ENCODE data around the gene DNAJC8. TPM values are rescaled to one million over a fixed set of nuclear protein-coding genes. Genes with fewer than 3 reads are reported as not detected.
A peak's percentile ranks its signal among the peaks of the same experiment; 100 is the strongest.

Gene DNAJC8, protein sequence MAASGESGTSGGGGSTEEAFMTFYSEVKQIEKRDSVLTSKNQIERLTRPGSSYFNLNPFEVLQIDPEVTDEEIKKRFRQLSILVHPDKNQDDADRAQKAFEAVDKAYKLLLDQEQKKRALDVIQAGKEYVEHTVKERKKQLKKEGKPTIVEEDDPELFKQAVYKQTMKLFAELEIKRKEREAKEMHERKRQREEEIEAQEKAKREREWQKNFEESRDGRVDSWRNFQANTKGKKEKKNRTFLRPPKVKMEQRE
- total RNA-seq (2012; rRNA removed) = 60.9 and 61.9 TPM in 2 replicates

DNA sequence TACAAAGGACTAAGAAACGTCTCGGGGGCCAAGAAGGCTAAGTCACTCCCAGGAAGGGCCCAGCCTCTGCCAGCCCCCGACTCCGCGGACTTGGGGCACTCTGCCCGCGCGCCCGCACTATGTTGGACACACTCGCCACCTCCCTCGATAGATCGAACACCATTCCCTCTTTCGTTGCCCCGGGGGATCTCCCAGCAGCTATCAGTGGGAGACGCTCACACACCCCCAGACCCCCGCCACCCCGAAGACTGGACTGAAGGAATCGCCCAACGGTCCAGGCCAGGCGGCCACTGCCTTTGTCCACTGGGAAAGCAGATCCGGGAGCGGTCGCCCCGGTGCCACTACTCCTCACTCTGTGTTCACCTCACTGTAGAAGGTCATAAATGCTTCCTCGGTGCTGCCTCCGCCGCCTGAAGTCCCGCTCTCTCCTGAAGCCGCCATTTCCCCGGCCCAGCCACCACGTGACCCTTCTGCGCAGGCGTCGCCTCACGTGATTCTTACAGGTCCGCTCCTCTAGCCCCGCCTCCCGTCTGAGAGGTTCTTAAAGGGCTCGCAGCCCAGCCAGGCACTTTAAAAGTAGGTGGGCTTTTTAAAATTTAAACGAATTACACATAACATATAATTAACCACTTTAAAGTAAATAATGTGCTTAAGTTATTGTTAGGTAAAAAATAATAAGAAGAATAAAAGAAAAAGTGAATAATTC is at the start of gene DNAJC8:
TSS of gene DNAJC8 (minus strand) at position 472 of the 706 bp plus-strand sequence. CDS start at position 441, 31 bp downstream.
- H3K4me2 ChIP-seq (ENCODE audit: low read length) = peak within 1 kb of the TSS; percentile 83
- H3K9me3 ChIP-seq (replicated peaks; ENCODE audit: low read length) = no peaks in the 10 kb centered on the region
- peaks cover 13% of the 10 kb centered on the region for H3K36me3 ChIP-seq (ENCODE audit: insufficient read depth, low read length)
- H3K4me1 ChIP-seq (ENCODE audit: control insufficient read depth, insufficient read depth, low read length) = peaks cover 16% of the 10 kb centered on the region
- H3K4me3 ChIP-seq (ENCODE audit: low read length) = peak within 1 kb of the TSS; percentile 95
- H3K9ac ChIP-seq (ENCODE audit: low read depth, low read length) = peak within 1 kb of the TSS; percentile 95
- H3K27me3 ChIP-seq (ENCODE audit: control insufficient read depth, insufficient read depth, low read length) = no peaks in the 10 kb centered on the region

DNA sequence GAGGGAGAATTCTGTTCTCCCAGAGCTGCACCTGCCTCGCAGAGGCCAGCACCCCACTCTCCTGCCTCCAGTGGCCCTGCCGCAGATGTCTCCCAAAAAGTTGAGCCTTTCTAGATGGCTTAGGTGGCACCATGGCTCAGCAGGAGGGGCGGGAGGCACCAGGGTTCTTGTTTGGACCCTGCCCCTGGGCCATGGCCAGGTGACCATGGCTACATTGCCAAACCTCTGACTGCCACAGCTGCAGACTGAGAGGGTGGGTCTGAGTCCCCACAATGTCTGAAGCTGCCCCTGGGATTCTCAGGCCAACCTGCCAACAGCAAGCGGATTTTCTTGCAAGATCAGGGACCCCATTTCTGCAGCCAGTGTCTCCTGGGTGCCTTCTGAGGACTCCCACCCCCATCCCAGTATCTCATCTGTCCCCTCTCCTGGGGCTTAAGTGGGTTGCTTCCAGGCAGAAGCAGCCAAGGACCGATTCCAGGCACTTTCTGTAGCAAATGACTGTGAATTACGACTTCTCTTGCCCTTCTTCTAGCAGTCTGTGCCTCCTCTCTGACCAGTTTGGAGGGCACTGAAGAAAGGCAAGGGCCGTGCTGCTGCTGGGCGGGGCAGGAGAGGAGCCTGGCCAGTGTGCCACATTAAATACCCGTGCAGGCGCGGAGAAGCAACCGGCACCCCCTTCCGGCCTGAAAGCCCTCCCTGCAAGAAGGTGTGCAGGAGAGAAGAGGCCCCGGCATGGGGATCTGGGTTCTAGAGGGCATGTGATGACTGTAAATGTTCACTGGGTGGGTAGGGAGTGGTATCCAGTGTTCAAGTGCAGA is 49.0 kb upstream of the DNAJC8 start:
- Histone ChIP-seq H3K4me1 (ENCODE audit: control insufficient read depth, insufficient read depth, low read length) (no peaks in the 10 kb centered on the region), H3K9me3 (replicated peaks; ENCODE audit: low read length) (no peaks in the 10 kb centered on the region), H3K9ac (ENCODE audit: low read depth, low read length) (no peak overlapping the region), H3K27me3 (ENCODE audit: control insufficient read depth, insufficient read depth, low read length) (no peaks in the 10 kb centered on the region), H3K36me3 (ENCODE audit: insufficient read depth, low read length) (peaks cover 54% of the 10 kb centered on the region), H3K4me2 (ENCODE audit: low read length) (no peak overlapping the region), H3K4me3 (ENCODE audit: low read length) (no peak overlapping the region)

DNA sequence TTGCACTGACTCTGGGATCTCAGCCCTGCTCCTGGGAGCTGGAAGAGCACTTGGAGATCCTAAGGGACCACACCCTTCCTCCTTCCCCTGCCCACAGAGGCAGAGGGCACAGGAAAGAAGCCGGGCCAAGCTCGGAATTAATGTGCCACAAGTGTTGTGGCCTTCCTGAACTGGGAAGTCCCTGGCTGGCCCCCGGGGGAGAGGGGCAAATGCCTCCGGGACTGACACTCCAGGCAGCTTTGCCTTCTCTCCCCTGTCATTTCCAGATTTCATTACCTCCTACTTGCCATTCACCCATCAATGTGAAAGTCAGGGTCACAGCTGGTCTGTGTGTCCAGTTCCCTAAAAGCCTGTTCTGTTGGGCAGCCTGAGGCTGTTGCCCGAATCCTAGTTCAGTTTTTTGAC is 48.1 kb upstream of the DNAJC8 start:
- no peak overlapping the region for H3K9ac ChIP-seq (ENCODE audit: low read depth, low read length)
- no peak overlapping the region for H3K4me2 ChIP-seq (ENCODE audit: low read length)
- H3K36me3 ChIP-seq (ENCODE audit: insufficient read depth, low read length) = peaks cover 56% of the 10 kb centered on the region
- H3K9me3 ChIP-seq (replicated peaks; ENCODE audit: low read length) = no peaks in the 10 kb centered on the region
- H3K4me3 ChIP-seq (ENCODE audit: low read length) = no peak overlapping the region
- no peaks in the 10 kb centered on the region for H3K4me1 ChIP-seq (ENCODE audit: control insufficient read depth, insufficient read depth, low read length)
- H3K27me3 ChIP-seq (ENCODE audit: control insufficient read depth, insufficient read depth, low read length) = no peaks in the 10 kb centered on the region

DNA sequence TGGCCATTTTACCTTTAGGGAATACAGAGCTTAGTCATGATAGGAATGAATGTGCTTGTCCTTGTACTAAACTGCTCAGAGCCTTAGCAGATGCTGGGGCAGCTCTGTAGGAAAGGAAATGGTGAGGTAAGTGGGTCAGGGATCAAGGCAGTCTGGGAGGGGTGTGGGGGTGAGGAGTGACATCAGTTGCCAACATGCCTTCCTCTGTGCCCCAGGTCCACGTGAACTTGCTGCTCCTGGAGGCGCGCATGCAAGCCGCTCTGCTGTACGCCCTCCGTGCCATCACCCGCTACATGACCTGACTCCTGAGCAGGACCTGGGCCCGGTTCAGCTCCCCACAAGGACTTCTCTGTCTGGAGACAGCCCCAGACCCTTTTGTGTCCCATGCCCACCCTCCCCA is 47.7 kb upstream of the DNAJC8 start:
- Histone ChIP-seq H3K27me3 (ENCODE audit: control insufficient read depth, insufficient read depth, low read length) (no peaks in the 10 kb centered on the region), H3K9me3 (replicated peaks; ENCODE audit: low read length) (no peaks in the 10 kb centered on the region), H3K4me2 (ENCODE audit: low read length) (no peak overlapping the region), H3K9ac (ENCODE audit: low read depth, low read length) (no peak overlapping the region), H3K4me1 (ENCODE audit: control insufficient read depth, insufficient read depth, low read length) (no peaks in the 10 kb centered on the region), H3K4me3 (ENCODE audit: low read length) (no peak overlapping the region), H3K36me3 (ENCODE audit: insufficient read depth, low read length) (peaks cover 60% of the 10 kb centered on the region)

DNA sequence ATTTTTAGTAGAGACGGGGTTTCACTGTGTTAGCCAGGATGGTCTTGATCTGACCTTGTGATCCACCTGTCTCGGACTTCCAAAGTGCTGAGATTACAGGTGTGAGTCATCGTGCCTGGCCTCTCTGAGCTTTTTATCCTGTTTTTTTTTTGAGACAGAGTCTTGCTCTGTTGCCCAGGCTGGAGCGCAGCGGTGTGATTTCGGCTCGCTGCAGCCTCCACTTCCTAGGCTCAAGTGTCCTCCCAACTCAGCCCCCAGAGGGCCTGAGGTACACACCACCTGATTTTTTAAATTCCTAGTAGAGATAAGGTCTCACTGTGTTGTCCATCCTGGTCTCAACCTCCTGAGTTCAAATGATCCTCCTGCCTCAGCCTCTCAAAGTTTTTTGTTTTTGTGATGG is 46.9 kb upstream of the DNAJC8 start:
- H3K9me3 ChIP-seq (replicated peaks; ENCODE audit: low read length) = no peaks in the 10 kb centered on the region
- no peak overlapping the region for H3K9ac ChIP-seq (ENCODE audit: low read depth, low read length)
- no peaks in the 10 kb centered on the region for H3K4me1 ChIP-seq (ENCODE audit: control insufficient read depth, insufficient read depth, low read length)

DNA sequence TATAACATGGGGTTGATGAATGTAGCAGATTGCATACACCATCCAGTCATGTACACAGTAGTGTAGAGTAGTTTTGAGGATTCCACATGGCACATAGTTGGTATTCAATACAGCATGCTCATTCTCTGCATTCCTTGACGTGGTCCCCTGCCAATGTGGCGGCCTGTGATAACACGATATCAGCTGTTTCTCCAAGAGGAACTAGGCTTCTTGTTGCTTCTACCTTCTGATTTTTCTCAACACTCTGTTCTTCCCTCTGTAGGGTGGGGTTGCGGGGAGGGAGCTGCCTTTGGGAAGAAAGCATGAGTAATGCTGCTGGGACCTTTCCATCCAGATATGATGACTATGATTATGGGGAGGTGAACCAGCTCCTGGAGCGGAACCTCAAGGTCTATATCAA is 45.9 kb upstream of the DNAJC8 start:
- H3K9me3 ChIP-seq (replicated peaks; ENCODE audit: low read length) = no peaks in the 10 kb centered on the region
- peaks cover 76% of the 10 kb centered on the region for H3K36me3 ChIP-seq (ENCODE audit: insufficient read depth, low read length)
- no peak overlapping the region for H3K9ac ChIP-seq (ENCODE audit: low read depth, low read length)
- H3K4me3 ChIP-seq (ENCODE audit: low read length) = no peak overlapping the region
- H3K4me1 ChIP-seq (ENCODE audit: control insufficient read depth, insufficient read depth, low read length) = no peaks in the 10 kb centered on the region
- no peak overlapping the region for H3K4me2 ChIP-seq (ENCODE audit: low read length)
- H3K27me3 ChIP-seq (ENCODE audit: control insufficient read depth, insufficient read depth, low read length) = no peaks in the 10 kb centered on the region

More for the DNA sequence above, 46.9 kb upstream of the DNAJC8 start:
- no peak overlapping the region for H3K4me2 ChIP-seq (ENCODE audit: low read length)
- H3K4me3 ChIP-seq (ENCODE audit: low read length) = no peak overlapping the region
- no peaks in the 10 kb centered on the region for H3K27me3 ChIP-seq (ENCODE audit: control insufficient read depth, insufficient read depth, low read length)
- H3K36me3 ChIP-seq (ENCODE audit: insufficient read depth, low read length) = peaks cover 67% of the 10 kb centered on the region

DNA sequence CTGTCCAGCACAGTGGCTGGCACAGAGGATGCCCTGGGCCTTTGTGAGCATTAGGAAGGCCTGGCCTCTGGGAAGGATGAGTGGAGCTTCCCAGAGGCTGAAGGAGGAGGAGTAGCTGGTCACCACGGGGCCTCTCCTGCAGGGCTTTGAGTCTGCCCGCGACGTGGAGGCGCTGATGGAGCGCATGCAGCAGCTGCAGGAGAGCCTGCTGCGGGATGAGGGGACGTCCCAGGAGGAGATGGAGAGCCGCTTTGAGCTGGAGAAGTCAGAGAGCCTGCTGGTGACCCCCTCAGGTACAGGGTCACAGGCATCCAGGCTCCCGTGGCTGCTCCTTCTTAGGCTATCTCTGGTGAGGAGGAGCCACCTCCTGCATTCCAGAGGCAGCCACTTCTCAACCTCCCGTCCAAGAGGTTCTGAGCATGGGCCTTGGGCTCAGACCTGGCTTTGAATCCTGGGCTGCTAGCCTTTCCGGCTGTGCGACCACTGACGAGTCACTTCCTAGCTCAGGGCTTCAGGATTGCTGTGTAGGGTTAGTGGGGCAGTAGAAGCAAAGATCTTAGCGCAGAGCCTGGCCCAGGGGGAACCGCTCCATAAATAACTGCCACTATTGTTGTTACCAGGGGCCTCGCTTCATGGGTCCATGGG is 40.5 kb upstream of the DNAJC8 start:
- no peaks in the 10 kb centered on the region for H3K27me3 ChIP-seq (ENCODE audit: control insufficient read depth, insufficient read depth, low read length)
- no peak overlapping the region for H3K4me2 ChIP-seq (ENCODE audit: low read length)
- peaks cover 55% of the 10 kb centered on the region for H3K36me3 ChIP-seq (ENCODE audit: insufficient read depth, low read length)

DNA sequence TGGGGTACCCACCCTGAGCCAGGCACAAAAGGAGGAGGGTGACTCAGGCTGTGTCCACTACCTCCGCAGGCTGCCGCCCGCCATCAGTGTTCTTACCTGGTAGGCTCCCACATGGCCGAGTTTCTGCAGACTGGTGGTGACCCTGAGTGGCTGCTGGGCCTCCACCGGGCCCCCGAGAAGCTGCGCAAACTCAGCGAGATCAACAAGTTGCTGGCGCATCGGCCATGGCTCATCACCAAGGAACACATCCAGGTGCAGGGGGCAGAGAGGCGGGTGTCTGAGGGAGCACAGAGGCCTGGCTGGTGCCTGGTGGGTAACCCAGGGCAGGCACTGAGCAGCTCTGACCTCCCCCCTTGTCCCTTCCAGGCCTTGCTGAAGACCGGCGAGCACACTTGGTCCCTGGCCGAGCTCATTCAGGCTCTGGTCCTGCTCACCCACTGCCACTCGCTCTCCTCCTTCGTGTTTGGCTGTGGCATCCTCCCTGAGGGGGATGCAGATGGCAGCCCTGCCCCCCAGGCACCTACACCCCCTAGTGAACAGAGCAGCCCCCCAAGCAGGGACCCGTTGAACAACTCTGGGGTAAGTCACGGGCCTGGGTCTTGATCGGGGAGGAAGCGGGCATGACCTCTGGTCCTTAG is 39.5 kb upstream of the DNAJC8 start:
- Histone ChIP-seq H3K9ac (ENCODE audit: low read depth, low read length) (no peak overlapping the region), H3K4me2 (ENCODE audit: low read length) (no peak overlapping the region), H3K4me3 (ENCODE audit: low read length) (no peak overlapping the region), H3K27me3 (ENCODE audit: control insufficient read depth, insufficient read depth, low read length) (no peaks in the 10 kb centered on the region), H3K4me1 (ENCODE audit: control insufficient read depth, insufficient read depth, low read length) (no peaks in the 10 kb centered on the region), H3K36me3 (ENCODE audit: insufficient read depth, low read length) (peaks cover 47% of the 10 kb centered on the region), H3K9me3 (replicated peaks; ENCODE audit: low read length) (no peaks in the 10 kb centered on the region)

More for the DNA sequence above, 40.5 kb upstream of the DNAJC8 start:
- Histone ChIP-seq H3K4me3 (ENCODE audit: low read length) (no peak overlapping the region), H3K4me1 (ENCODE audit: control insufficient read depth, insufficient read depth, low read length) (no peaks in the 10 kb centered on the region), H3K9me3 (replicated peaks; ENCODE audit: low read length) (no peaks in the 10 kb centered on the region), H3K9ac (ENCODE audit: low read depth, low read length) (no peak overlapping the region)

DNA sequence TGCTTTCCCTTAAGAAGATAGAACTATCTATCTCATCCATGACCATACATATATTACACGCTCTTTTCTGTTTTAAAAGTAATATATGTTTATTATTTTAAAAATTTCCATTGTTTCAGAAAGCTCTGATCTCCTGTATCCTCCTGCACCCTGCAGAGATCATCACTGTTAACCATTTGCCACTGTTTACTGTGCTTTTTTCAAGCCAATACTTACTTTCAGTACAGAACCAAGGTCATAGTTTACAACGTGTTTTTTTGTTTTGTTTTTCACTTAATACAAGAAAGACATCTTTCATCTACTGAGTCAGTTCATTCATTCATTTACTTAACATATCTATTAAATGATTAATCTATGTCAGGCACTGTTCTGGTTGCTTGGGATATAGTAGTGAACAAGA is 36.7 kb upstream of the DNAJC8 start:
- Histone ChIP-seq H3K4me2 (ENCODE audit: low read length) (no peak overlapping the region), H3K4me1 (ENCODE audit: control insufficient read depth, insufficient read depth, low read length) (no peaks in the 10 kb centered on the region), H3K9me3 (replicated peaks; ENCODE audit: low read length) (no peaks in the 10 kb centered on the region), H3K27me3 (ENCODE audit: control insufficient read depth, insufficient read depth, low read length) (no peaks in the 10 kb centered on the region), H3K9ac (ENCODE audit: low read depth, low read length) (no peak overlapping the region), H3K4me3 (ENCODE audit: low read length) (no peak overlapping the region), H3K36me3 (ENCODE audit: insufficient read depth, low read length) (peaks cover 32% of the 10 kb centered on the region)

DNA sequence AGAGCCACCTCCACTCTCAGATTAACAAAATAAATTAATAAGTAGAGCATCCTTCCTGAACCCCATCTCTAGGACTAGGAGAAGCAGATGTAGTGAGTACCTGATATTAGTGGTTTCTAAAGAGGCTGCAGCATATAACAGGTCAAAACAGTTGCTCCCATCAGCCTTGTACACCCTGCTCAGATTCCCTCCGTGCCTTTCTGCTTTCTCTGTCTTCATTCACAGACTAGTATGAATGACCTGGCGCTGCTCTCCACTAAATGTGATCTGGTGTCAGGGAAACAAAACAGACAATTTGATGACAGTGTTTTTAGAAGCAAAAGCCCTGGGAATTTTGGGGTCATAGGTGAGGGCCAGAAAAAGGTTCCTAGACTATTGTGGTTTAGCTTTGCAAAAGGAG is 34.8 kb upstream of the DNAJC8 start:
- Histone ChIP-seq H3K4me2 (ENCODE audit: low read length) (no peak overlapping the region), H3K9ac (ENCODE audit: low read depth, low read length) (no peak overlapping the region), H3K4me3 (ENCODE audit: low read length) (no peak overlapping the region), H3K36me3 (ENCODE audit: insufficient read depth, low read length) (peaks cover 14% of the 10 kb centered on the region), H3K9me3 (replicated peaks; ENCODE audit: low read length) (no peaks in the 10 kb centered on the region), H3K27me3 (ENCODE audit: control insufficient read depth, insufficient read depth, low read length) (no peaks in the 10 kb centered on the region), H3K4me1 (ENCODE audit: control insufficient read depth, insufficient read depth, low read length) (no peaks in the 10 kb centered on the region)

DNA sequence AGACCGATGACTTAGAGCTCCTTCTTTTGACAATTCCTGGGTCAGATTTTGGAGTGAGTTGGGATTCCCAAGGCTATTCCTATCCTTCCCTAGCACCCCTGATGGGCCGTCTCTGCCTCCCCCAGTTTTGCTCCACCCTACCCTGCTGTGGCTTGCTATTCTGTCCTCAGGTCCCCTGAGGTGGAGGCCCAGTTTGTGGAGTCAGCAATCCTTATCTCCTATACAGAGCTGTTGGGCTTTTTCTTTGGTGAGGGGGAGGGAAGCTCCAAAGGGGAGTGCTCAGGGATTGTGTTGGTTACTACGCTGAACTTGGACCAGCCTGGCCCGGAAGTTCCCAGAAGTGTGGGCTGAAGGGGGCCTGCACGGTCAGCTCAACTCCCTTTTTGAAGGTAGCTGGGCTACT is 34.1 kb upstream of the DNAJC8 start:
- Histone ChIP-seq H3K4me3 (ENCODE audit: low read length) (no peak overlapping the region), H3K4me1 (ENCODE audit: control insufficient read depth, insufficient read depth, low read length) (no peaks in the 10 kb centered on the region), H3K9ac (ENCODE audit: low read depth, low read length) (no peak overlapping the region), H3K36me3 (ENCODE audit: insufficient read depth, low read length) (peaks cover 8% of the 10 kb centered on the region), H3K9me3 (replicated peaks; ENCODE audit: low read length) (no peaks in the 10 kb centered on the region), H3K27me3 (ENCODE audit: control insufficient read depth, insufficient read depth, low read length) (no peaks in the 10 kb centered on the region), H3K4me2 (ENCODE audit: low read length) (no peak overlapping the region)

Data from skeletal muscle satellite cell (primary cell).